GF-D8 (cell line): ENCODE data around the gene LZTR1.

Experiments
- DNase-seq: peaks from one replicate; lab custom pipeline; 2025; lab: John Stamatoyannopoulos, UW

LZTR1 gene

DNA sequence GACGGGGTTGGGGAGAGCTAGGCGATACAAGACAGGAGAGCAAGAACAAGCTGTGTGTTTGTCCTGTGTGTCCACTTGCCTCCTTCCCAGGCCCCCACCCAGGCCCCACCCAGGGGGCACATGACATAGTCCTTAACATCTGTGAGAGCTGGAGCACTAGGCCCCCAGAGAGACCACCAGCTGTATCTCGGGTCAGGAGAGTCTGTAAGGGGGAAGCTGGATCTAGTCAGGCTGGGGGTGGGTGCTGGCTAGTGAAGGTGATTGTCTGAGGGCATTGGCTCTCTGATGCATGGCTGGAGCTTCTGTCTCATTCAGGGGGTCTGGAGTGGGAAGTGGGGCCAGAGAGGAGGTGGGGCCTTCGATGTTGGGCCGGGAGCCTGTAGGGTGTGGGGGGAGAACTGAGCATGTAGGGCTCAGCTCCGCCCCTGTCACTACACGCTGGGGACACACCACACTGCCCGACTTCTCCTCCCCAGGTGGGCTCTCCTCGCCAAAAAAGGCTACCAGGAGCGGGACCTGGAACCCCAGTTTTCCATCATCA, 33.4 kb downstream of the LZTR1 start:
- DNase-seq, result no peak

- no peak for DNase-seq
Observed at GRCh38 chr22:21016644-21017420, 34.7 kb downstream of the LZTR1 start.

DNA sequence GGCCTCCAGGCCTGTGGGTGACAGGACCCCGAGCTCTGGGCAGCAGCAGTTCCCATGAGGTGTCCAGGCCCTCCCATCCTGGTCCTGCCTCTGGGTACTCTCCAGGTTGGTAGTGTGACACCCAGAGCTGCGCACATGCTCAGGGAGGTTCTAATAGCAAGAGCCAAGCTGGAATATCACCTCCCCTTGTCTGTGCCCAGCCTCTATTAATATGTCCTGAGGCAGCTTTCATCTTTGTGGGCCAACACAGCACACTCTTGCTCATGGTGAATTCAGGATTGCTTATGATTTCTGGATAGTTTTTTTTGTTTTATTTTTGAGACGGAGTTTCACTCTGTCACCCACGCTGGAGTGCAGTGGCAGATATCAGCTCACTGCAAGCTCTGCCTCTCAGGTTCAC, 36.2 kb downstream of the LZTR1 start:
- DNase-seq, result no peak

DNA sequence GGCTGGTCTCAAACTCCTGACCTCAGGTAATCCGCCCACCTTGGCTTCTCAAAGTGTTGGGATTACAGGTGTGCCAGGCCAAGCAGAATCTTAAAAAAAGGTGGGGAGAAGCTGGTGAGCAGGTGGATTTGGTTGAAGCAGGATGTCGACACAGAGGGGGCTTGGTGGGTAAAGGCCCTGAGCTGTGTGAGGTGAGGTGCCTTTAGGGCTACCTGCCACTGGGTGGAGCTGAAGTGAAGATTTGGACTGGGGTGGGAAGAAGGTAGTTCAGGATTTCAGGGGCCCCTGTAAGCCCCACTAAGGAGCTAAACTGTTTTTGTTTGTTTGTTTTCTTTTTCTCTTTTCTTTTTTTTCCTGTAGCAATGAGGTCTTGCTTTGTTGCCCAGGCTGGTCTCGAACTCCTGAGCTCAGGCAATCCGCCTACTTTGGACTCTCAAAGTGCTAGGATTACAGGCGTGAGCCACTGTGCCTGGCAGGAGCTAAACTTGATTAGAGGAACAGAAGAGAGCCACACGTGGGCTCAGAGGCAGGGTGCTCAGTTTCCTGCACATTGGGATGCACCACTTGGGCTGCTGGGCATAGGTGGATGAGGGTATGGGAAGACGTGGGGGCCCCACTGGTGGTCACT, 38.8 kb downstream of the LZTR1 start:
- no peak for DNase-seq

- DNase-seq, result no peak
Observed at GRCh38 chr22:21022507-21022906, 40.4 kb downstream of the LZTR1 start.

GRCh38 chr22:21022955-21023614, 41.0 kb downstream of the LZTR1 start:
- no peak for DNase-seq

GRCh38 chr22:21025266-21025665, 43.2 kb downstream of the LZTR1 start:
- DNase-seq, result no peak

DNA sequence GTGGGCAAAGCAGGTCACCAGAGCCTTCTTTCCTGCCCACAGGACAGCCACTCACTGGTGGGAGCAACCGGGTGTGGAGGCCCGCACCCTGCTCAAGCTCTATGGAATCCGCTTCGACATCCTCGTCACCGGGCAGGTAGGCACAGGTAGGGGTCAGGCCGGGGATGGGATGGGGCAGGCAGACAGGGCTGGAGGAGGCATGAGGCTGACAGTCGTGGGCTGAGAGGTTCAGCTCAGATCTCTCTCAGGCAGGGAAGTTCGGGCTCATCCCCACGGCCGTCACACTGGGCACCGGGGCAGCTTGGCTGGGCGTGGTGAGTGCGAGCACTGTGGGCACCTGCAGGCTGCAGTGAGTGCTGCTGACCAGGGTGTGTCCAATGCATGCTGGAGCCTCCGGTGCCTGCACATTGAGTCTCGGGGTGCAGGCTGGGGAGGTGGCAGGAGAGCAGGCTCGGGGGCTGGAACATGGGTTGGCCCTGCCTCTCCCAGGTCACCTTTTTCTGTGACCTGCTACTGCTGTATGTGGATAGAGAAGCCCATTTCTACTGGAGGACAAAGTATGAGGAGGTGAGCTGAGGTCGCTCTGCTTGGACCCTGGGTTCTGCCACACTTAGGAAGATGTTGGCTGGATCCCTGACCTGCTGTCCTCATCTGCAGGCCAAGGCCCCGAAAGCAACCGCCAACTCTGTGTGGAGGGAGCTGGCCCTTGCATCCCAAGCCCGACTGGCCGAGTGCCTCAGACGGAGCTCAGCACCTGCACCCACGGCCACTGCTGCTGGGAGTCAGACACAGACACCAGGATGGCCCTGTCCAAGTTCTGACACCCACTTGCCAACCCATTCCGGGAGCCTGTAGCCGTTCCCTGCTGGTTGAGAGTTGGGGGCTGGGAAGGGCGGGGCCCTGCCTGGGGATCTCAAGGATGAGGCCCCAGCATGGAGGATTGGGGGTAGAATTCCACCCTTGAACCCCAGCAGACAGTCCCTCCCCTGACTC, 44.0 kb downstream of the LZTR1 start:
- no peak for DNase-seq

DNA sequence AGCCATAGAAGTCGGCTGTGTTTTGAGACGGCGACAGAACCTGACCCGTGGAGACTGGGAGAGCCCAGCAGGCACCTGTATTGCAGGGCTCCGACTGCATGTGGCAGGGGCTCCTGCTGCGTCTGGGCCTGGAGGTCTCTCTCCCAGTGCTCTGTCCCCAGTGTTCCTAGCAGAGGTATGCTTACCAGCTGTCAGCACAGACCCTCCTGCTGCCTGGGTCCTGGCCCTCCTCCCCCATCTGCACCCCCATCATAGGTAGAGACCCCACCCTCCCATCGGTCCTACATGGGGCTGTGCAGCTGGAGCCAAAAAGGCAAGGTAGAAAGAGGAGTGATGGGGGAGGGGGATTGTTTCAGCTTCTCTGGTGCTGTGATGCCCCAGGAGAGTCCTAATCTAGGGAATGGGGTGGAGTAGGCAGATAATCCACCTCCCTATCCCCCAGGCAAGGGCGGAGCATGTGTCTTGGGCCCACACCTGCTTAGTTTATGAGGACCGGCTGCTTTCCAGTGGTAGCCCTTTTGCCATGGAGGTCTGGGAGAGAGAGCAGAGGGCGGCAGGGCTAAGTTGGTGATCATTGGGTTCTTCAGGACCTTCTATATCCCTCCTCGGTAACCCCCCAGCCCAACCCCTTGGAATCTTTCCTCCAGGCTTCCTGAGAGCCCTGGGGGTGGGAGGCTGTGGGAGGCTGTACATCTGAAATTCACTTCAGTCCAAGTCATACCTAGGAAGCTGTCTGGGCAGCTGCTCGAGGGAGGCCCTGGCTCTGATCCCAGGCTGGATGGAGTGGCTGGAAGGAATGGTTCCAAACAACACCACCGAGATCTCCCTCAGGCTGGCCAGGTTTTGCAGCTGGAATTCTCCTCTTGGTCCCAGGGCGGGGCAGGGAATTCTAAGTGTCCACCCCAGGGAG, 44.9 kb downstream of the LZTR1 start:
- DNase-seq, result no peak

GRCh38 chr22:21028277-21029251, 46.5 kb downstream of the LZTR1 start:
- DNase-seq, result no peak

- no peak for DNase-seq
Observed at GRCh38 chr22:21029486-21030025, 47.5 kb downstream of the LZTR1 start.

DNA sequence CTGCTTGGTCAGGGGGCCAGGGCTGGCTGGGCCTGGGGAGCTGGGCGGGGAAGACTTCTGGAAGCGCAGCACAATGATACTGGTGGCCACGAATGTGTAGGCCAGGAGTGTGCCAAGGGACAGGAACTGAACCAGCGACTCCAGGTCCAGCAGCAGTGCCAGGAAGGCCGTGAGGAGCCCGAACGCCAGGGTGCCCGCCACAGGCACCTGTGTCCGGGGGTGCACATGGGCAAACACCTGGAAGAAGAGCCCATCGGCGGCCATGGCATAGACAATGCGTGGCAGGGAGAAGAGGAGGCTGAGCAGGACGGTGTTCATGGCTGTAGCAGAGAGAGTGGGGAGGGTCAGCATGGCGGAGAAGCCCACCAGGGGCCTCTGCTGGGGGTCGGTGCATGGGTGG, 47.9 kb downstream of the LZTR1 start:
- DNase-seq, result no peak

DNA sequence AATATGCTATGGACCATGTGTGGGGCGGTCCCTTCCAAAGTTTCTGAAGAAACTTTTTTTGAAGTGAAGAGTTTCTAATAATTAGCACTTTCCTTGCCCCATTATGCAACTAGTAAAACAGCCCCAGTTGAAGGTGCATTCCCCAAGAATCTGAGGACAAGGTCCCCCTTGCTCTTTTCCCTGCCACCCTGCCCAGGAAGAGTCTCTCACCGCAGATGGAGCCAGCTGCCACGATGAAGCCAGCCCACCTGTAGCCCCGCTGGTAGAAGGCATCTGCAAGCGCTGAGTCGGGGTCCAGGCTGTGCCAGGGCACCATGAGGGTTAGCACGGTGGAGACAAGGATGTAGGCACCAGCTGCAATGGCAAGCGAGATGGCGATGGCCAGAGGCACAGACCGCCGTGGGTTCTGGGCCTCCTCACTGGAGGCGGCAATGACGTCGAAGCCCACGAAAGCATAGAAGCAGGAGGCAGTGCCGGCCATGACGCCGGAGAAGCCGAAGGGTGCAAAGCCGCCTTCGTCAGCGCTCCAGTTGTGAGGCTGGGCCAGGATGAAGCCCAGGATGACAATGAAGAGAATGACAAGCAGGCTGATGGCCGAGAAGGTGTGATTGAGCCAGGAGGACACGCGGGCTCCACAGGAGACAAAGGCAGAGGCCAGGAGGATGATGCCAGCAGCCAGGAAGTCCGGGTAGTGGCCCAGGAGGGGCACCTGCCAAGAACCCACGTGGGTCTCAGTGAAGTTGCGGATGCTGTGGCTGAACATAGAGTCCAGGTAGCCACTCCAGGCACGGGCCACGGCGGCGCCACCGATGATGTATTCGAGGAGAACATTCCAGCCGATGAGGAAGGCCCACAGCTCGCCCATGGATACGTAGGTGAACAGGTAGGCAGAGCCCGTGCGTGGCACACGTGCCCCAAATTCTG, 48.8 kb downstream of the LZTR1 start:
- DNase-seq, result no peak

GRCh38 chr22:21031545-21032036, 49.5 kb downstream of the LZTR1 start:
- DNase-seq, result no peak

GRCh38 chr22:21032037-21032867, 50.2 kb downstream of the LZTR1 start, which contains the start of gene SLC7A4:
Gene SLC7A4, minus strand, starts transcription at chr22:21032561. Its CDS starts 749 bp downstream, at chr22:21031812.
- no peak for DNase-seq

DNA sequence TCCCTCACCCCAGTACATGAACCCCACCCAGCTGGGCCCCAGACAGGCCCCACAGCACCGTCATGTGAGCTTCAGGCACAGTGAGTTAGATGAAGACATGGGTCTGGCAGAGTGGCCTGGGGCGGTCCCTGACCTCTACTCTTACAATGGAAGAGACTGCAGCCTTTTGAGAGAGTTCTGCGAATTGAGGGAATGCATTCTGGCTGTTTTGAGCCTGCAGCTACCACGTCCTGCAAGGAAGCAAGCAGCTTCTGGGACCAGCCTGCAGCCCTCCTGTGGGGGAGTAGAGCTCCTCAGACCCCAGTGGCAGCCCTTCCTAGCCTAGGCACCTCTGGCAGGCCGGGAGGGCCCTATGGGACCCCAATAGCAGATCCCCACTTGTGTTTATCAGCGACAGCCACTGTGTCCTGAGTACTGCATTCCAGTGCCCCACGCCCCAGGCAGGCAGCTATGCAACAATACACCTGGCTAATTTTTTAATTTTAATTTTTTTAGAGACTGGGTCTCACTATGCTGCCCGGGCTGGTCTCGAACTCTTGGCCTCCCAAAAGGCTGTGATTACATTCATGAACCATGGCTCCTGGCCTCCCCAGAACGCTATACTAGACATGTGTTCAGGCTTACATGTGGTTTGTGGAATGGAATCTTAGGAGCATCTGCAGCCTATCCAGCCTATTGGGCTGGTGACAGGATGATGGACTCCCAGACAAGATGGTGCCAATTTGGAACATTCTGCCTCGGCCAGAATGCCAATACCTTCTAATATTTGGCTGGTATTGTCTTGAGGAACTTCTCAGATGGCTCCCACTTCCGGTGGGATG, 51.0 kb downstream of the LZTR1 start:
- no peak for DNase-seq
